H9 (cell line): ENCODE data around the gene CDK5R2. TPM values are rescaled to one million over a fixed set of nuclear protein-coding genes. Genes with fewer than 3 reads are reported as not detected.

Experiments
- DNase-seq: peaks from one replicate; pipeline ENCODE4 v3.0.0-alpha.2; 2017
- H2AFZ ChIP-seq: one replicate; pipeline ENCODE4 v1.6.1; 2013; ENCODE audit warnings: mild to moderate bottlenecking, low read length, control low read depth, moderate library complexity
- H2AK5ac ChIP-seq: 2 replicates; pipeline ENCODE4 v1.6.1; 2013; ENCODE audit warnings: low read length, control low read depth, mixed read lengths; ENCODE audit not compliant: insufficient read length
- H2BK120ac ChIP-seq: one replicate; pipeline ENCODE4 v1.6.1; 2013; ENCODE audit warnings: low read depth, mild to moderate bottlenecking, low read length, control low read depth, inconsistent platforms; ENCODE audit not compliant: poor library complexity, severe bottlenecking
- H2BK12ac ChIP-seq: 2 replicates; pipeline ENCODE4 v1.6.1; 2013; ENCODE audit warnings: low read length, control low read depth, mixed read lengths, low read depth; ENCODE audit not compliant: insufficient read length
- H2BK15ac ChIP-seq: 2 replicates; pipeline ENCODE4 v1.6.1; 2013; ENCODE audit warnings: low read depth, low read length, control low read depth
- H2BK20ac ChIP-seq: one replicate; pipeline ENCODE4 v1.6.1; 2013; ENCODE audit warnings: low read depth, mild to moderate bottlenecking, low read length, control low read depth, inconsistent platforms; ENCODE audit not compliant: poor library complexity, severe bottlenecking
- H2BK5ac ChIP-seq: 2 replicates; pipeline ENCODE4 v1.6.1; 2013; ENCODE audit warnings: low read length, control low read depth, mixed read lengths; ENCODE audit not compliant: insufficient read length
- H3K14ac ChIP-seq: 2 replicates; pipeline ENCODE4 v1.6.1; 2013; ENCODE audit warnings: low read length, control low read depth; ENCODE audit not compliant: insufficient read depth
- H3K18ac ChIP-seq: 2 replicates; pipeline ENCODE4 v1.6.1; 2013; ENCODE audit warnings: low read depth, mild to moderate bottlenecking, mixed read lengths, low read length, control low read depth; ENCODE audit not compliant: insufficient read length
- H3K23ac ChIP-seq: 2 replicates; pipeline ENCODE4 v1.6.1; 2013; ENCODE audit warnings: low read length, control low read depth, mixed read lengths, low read depth; ENCODE audit not compliant: insufficient read length
- H3K23me2 ChIP-seq: 2 replicates; pipeline ENCODE4 v1.6.1; 2013; ENCODE audit warnings: low read depth, mild to moderate bottlenecking, mixed read lengths, low read length, control low read depth; ENCODE audit not compliant: insufficient read length, poor library complexity, severe bottlenecking
- H3K27ac ChIP-seq: 2 replicates; pipeline ENCODE4 v1.5.1; 2013; ENCODE audit warnings: low read length, control low read depth, mixed read lengths, low read depth; ENCODE audit not compliant: insufficient read length
- H3K27me3 ChIP-seq: 2 replicates; pipeline ENCODE4 v1.6.1; 2013; ENCODE audit warnings: low read length, control low read depth, inconsistent platforms; ENCODE audit not compliant: insufficient read depth
- H3K4ac ChIP-seq: 2 replicates; pipeline ENCODE4 v1.6.1; 2013; ENCODE audit warnings: low read depth, mild to moderate bottlenecking, control low read depth, inconsistent platforms, low read length, moderate library complexity
- H3K4me1 ChIP-seq: 2 replicates; pipeline ENCODE4 v1.6.1; 2013; ENCODE audit warnings: low read length, control low read depth, inconsistent platforms; ENCODE audit not compliant: insufficient read depth
- H3K4me2 ChIP-seq: 2 replicates; pipeline ENCODE4 v1.6.1; 2013; ENCODE audit warnings: low read length, control low read depth, mixed read lengths; ENCODE audit not compliant: insufficient read length, insufficient read depth
- H3K56ac ChIP-seq: 2 replicates; pipeline ENCODE4 v1.6.1; 2013; ENCODE audit warnings: low read depth, mild to moderate bottlenecking, mixed read lengths, low read length, control low read depth; ENCODE audit not compliant: insufficient read length
- H3K79me1 ChIP-seq: 2 replicates; pipeline ENCODE4 v1.6.1; 2013; ENCODE audit warnings: low read depth, mild to moderate bottlenecking, moderate library complexity, low read length, control low read depth, inconsistent platforms; ENCODE audit not compliant: insufficient read depth, poor library complexity, severe bottlenecking
- H3K79me2 ChIP-seq: 2 replicates; pipeline ENCODE4 v1.6.1; 2013; ENCODE audit warnings: low read length, control low read depth, inconsistent platforms; ENCODE audit not compliant: insufficient read depth
- H3K9ac ChIP-seq: 2 replicates; pipeline ENCODE4 v1.6.1; 2013; ENCODE audit warnings: low read length, control low read depth, mixed read lengths; ENCODE audit not compliant: insufficient read length; ENCODE audit errors: extremely low read depth
- H3K9me3 ChIP-seq: one replicate; pipeline ENCODE4 v1.6.1; 2013; ENCODE audit warnings: low read depth, low read length, inconsistent platforms; ENCODE audit not compliant: control insufficient read depth
- H3T11ph ChIP-seq: one replicate; pipeline ENCODE4 v1.6.1; 2013; ENCODE audit warnings: mild to moderate bottlenecking, low read length, control low read depth, inconsistent platforms
- H4K20me1 ChIP-seq: one replicate; pipeline ENCODE4 v1.6.1; 2013; ENCODE audit not compliant: control insufficient read depth, insufficient read length, insufficient read depth
- H4K5ac ChIP-seq: 2 replicates; pipeline ENCODE4 v1.6.1; 2013; ENCODE audit warnings: low read depth, mild to moderate bottlenecking, mixed read lengths, low read length, control low read depth; ENCODE audit not compliant: insufficient read length
- H4K8ac ChIP-seq: replicated peaks from 2 replicates; pipeline ENCODE4 v1.6.1; 2013; ENCODE audit warnings: low read length, control low read depth, mixed read lengths, low read depth; ENCODE audit not compliant: insufficient read length
- H4K91ac ChIP-seq: 2 replicates; pipeline ENCODE4 v1.6.1; 2013; ENCODE audit warnings: low read depth, mild to moderate bottlenecking, moderate library complexity, mixed read lengths, low read length, control low read depth; ENCODE audit not compliant: insufficient read length
- H3K27ac Mint-ChIP-seq, 3 experiments: 2 replicates in 2 of 3; 3 replicates in 1 of 3; pipeline ENCODE4 v1.8.0; 2020 to 2021; ENCODE audit warnings: mixed read lengths in 3 of 3, mild to moderate bottlenecking in 1 of 3, moderate library complexity in 1 of 3
- H3K27me3 Mint-ChIP-seq: 2 replicates; pipeline ENCODE4 v1.8.0; 2021; ENCODE audit warnings: low read depth, mild to moderate bottlenecking, moderate library complexity, mixed read lengths
- H3K36me3 Mint-ChIP-seq, 3 experiments: 2 replicates in 2 of 3; 3 replicates in 1 of 3; pipeline ENCODE4 v1.8.0; 2020 to 2021; ENCODE audit warnings: low read depth in 3 of 3, mixed read lengths in 3 of 3; ENCODE audit not compliant: insufficient read depth in 1 of 3
- H3K4me1 Mint-ChIP-seq, 2 experiments: 2 replicates each; pipeline ENCODE4 v1.8.0; 2020; ENCODE audit warnings: mixed read lengths in 2 of 2
- H3K4me3 Mint-ChIP-seq, 2 experiments: 2 replicates in 1 of 2; 3 replicates in 1 of 2; pipeline ENCODE4 v1.8.0; 2020 to 2021; ENCODE audit warnings: mild to moderate bottlenecking in 2 of 2, mixed read lengths in 2 of 2, moderate library complexity in 1 of 2
- H3K9me3 Mint-ChIP-seq, 2 experiments: 2 replicates in 1 of 2; 3 replicates in 1 of 2; pipeline ENCODE4 v1.8.0; 2020; ENCODE audit warnings: mild to moderate bottlenecking in 2 of 2, mixed read lengths in 2 of 2, moderate library complexity in 1 of 2
- CTCF ChIP-seq: fragments of 200-600 bp; sonication (generic); conservative IDR thresholded peaks from 3 replicates; pipeline ENCODE4 v1.8.0; 2021; ENCODE audit warnings: antibody characterized with exemption, mild to moderate bottlenecking
- WGBS: extraction: QIAGEN DNeasy Blood & Tissue Kit; methylation state at CpG from one replicate; pipeline ENCODE4 v1.1.7; 2013; ENCODE audit warnings: missing lambda C conversion rate, low lambda C conversion rate, mixed read lengths; ENCODE audit not compliant: insufficient read length; ENCODE audit errors: extremely low coverage; 5-methylcytosine and 5-hydroxymethylcytosine counted together
- total RNA-seq: library from RNA; stranded (reverse); gene quantifications from 2 replicates; pipeline ENCODE4 v1.2.1, GENCODE V29; 2021

The CDK5R2 gene
- total RNA-seq, 1 experiment from 2014 or later = 0.26 TPM

- Histone ChIP-seq H2AK5ac (no peak overlapping the region), H3K4me2 (no peak overlapping the region), H3K27ac (no peak overlapping the region), H3K9me3 (no peaks in the 10 kb centered on the region), H2BK120ac (no peak overlapping the region), H4K91ac (no peak overlapping the region), H3K18ac (no peak overlapping the region), H3K4me1 (peaks cover under 1% of the 10 kb centered on the region; the same call in 1 of the 2 replicates), H4K5ac (no peak overlapping the region), H3K23ac (no peak overlapping the region), H2BK5ac (no peak overlapping the region), H2BK20ac (no peak overlapping the region), H3K9ac (no peak overlapping the region), H2BK12ac (no peak overlapping the region), H3K27me3 (peaks cover 11% of the 10 kb centered on the region), H4K8ac (no peak overlapping the region), H3K79me1 (no peaks in the 10 kb centered on the region), H4K20me1 (no peaks in the 10 kb centered on the region), H3K79me2 (no peaks in the 10 kb centered on the region), H2BK15ac (no peak overlapping the region), H2AFZ (no peak overlapping the region), H3K14ac (no peak overlapping the region), H3K56ac (no peak overlapping the region), H3K23me2 (peaks cover 9% of the 10 kb centered on the region), H3T11ph (no peak overlapping the region), H3K4ac (no peak overlapping the region)
- Mint-ChIP-seq H3K9me3 (peaks cover under 1 to 4% of the 10 kb centered on the region in 2 experiments; a peak in 2 of 5 replicates), H3K4me3 (no peak overlapping the region), H3K36me3 (no peaks in the 10 kb centered on the region; a peak in 1 of 7 replicates), H3K27ac (no peak overlapping the region), H3K4me1 (peaks cover 4 to 14% of the 10 kb centered on the region in 2 experiments), H3K27me3 (peaks cover 77% of the 10 kb centered on the region)
- DNase-seq = no peak
- no CpG with 5 or more reads among the region's 1 CpG for WGBS
- TF ChIP-seq CTCF = no peak
These were observed 3.4 kb upstream of the CDK5R2 start for GRCh38 chr2:218956039-218956438.
